Thyroid gland (tissue), 4 donors: Measurements from ENCODE around the gene P2RY13. TPM values are rescaled to one million over a fixed set of nuclear protein-coding genes. Genes with fewer than 3 reads are reported as not detected.
A peak's percentile ranks its signal among the peaks of the same experiment; 100 is the strongest.

Source experiments
- DNase-seq, 2 donors: peaks; one replicate each; pipeline ENCODE4 v3.0.0-alpha.2; 2019
- H3K27ac ChIP-seq, 3 donors: fragments of 200-600 bp; sonication (generic); 1 replicate in 2 of 3; 2 replicates in 1 of 3; pipeline ENCODE4 v1.5.1; 2016 to 2019; ENCODE audit warnings: mild to moderate bottlenecking in 1 of 3, moderate library complexity in 1 of 3
- H3K27me3 ChIP-seq: fragments of 200-600 bp; sonication (generic); one replicate; pipeline ENCODE4 v1.5.1; 2019
- H3K36me3 ChIP-seq, 2 donors: fragments of 200-600 bp; sonication (generic); one replicate each; pipeline ENCODE4 v1.5.1; 2016 to 2019
- H3K4me1 ChIP-seq, 2 donors: fragments of 200-600 bp; sonication (generic); one replicate each; pipeline ENCODE4 v1.5.1; 2017 to 2019
- H3K4me3 ChIP-seq, 3 donors: fragments of 200-600 bp; sonication (generic); replicated peaks in 1 of 3; 1 replicate in 2 of 3; 2 replicates in 1 of 3; pipeline ENCODE4 v1.5.1; 2016; ENCODE audit warnings: mild to moderate bottlenecking in 1 of 3
- H3K9me3 ChIP-seq: fragments of 200-600 bp; sonication (generic); one replicate; pipeline ENCODE4 v1.5.1; 2017
- CTCF ChIP-seq, 6 experiments: fragments of 200-600 bp in 3 of 6; fragments of 450-650 bp in 3 of 6; sonication (generic) in 3 of 6; IDR thresholded peaks; one replicate each; pipeline ENCODE4 v1.5.1; 2016 to 2019; ENCODE audit warnings: antibody characterized with exemption in 6 of 6, mild to moderate bottlenecking in 2 of 6, inconsistent platforms in 1 of 6, moderate library complexity in 1 of 6
- POLR2A ChIP-seq, 2 donors: fragments of 450-650 bp; IDR thresholded peaks; one replicate each; pipeline ENCODE4 v1.6.1; 2017; ENCODE audit warnings: antibody characterized with exemption in 2 of 2, mild to moderate bottlenecking in 2 of 2, moderate library complexity in 1 of 2
- WGBS, 2 donors: methylation state at CpG; one replicate each; pipeline ENCODE4 v1.1.5; 2017; 5-methylcytosine and 5-hydroxymethylcytosine counted together
- intact Hi-C: fragments of 100-400 bp; cut with DNase I; formaldehyde crosslinking; loops from one replicate; pipeline ENCODE4 v1.15.1; 2023
- total RNA-seq, 4 donors: library from RNA; depleted of rRNA; stranded (reverse); fragments of >200 nt; gene quantifications; one replicate each; pipeline ENCODE4 v1.2.3, GENCODE V29; 2016

The P2RY13 gene
- total RNA-seq, 4 donors from 2014 or later, result 0.63 to 1.8 (median 0.89) TPM

GRCh38 chr3:151290673-151291072 is 38.7 kb downstream of the P2RY13 start:
- 69 to 77% methylated on average over 3 of the region's 3 CpGs for WGBS, 2 donors
- H3K36me3 ChIP-seq, result no peaks in the 10 kb centered on the region
- no peaks in the 10 kb centered on the region for H3K9me3 ChIP-seq
- no peak for TF ChIP-seq POLR2A (IDR thresholded peaks at IDR 0.05)
- peak in 1 of 6 experiments; percentile 30 for TF ChIP-seq CTCF (IDR thresholded peaks at IDR 0.05)
- no peaks in the 10 kb centered on the region for H3K4me1 ChIP-seq
- DNase-seq, result no peak
- no peak overlapping the region for H3K4me3 ChIP-seq
- no peaks in the 10 kb centered on the region for H3K27me3 ChIP-seq
- intact Hi-C loops, result no loop called here
- no peak overlapping the region for H3K27ac ChIP-seq

GRCh38 chr3:151289445-151289844 is 39.9 kb downstream of the P2RY13 start:
- no peaks in the 10 kb centered on the region for H3K9me3 ChIP-seq
- intact Hi-C loops, result loop anchor here (10.0 kb wide), 1 partner anchor 125 kb away; no protein-coding TSS in a partner anchor
- WGBS, 2 donors, result 14 to 37% methylated on average over 3 of the region's 3 CpGs

GRCh38 chr3:151285940-151286339 is 43.4 kb downstream of the P2RY13 start:
- Histone ChIP-seq H3K27me3 (no peaks in the 10 kb centered on the region), H3K4me3 (no peak overlapping the region), H3K9me3 (no peaks in the 10 kb centered on the region), H3K4me1 (no peaks in the 10 kb centered on the region), H3K27ac (no peak overlapping the region), H3K36me3 (no peaks in the 10 kb centered on the region)
- intact Hi-C loops, result loop anchor here (10.0 kb wide), 1 partner anchor 121 kb away; no protein-coding TSS in a partner anchor
- DNase-seq, result no peak
- WGBS, 2 donors, result 83% methylated on average over 1 of the region's 1 CpG
- TF ChIP-seq CTCF (IDR thresholded peaks at IDR 0.05) (no peak), POLR2A (IDR thresholded peaks at IDR 0.05) (no peak)

More at GRCh38 chr3:151289445-151289844, 39.9 kb downstream of the P2RY13 start:
- TF ChIP-seq POLR2A (IDR thresholded peaks at IDR 0.05) (no peak), CTCF (IDR thresholded peaks at IDR 0.05) (no peak)
- no peak for DNase-seq
- Histone ChIP-seq H3K4me3 (no peak overlapping the region), H3K27me3 (no peaks in the 10 kb centered on the region), H3K36me3 (no peaks in the 10 kb centered on the region), H3K4me1 (no peaks in the 10 kb centered on the region), H3K27ac (no peak overlapping the region)

- Histone ChIP-seq H3K9me3 (no peaks in the 10 kb centered on the region), H3K36me3 (no peaks in the 10 kb centered on the region), H3K4me3 (no peak overlapping the region), H3K27me3 (no peaks in the 10 kb centered on the region), H3K4me1 (no peaks in the 10 kb centered on the region), H3K27ac (no peak overlapping the region)
- no peak for DNase-seq
- no peak for TF ChIP-seq POLR2A (IDR thresholded peaks at IDR 0.05)
- TF ChIP-seq CTCF (IDR thresholded peaks at IDR 0.05), result no peak
- intact Hi-C loops, result loop anchor here (5.0 to 10.0 kb wide), 2 partner anchors 57 to 119 kb away; no protein-coding TSS in a partner anchor
- WGBS, 2 donors, result 56 to 57% methylated on average over 5 of the region's 5 CpGs
Observed at GRCh38 chr3:151283907-151284461, 45.4 kb downstream of the P2RY13 start.

GRCh38 chr3:151283387-151283786 is 46.0 kb downstream of the P2RY13 start:
- Histone ChIP-seq H3K4me1 (no peaks in the 10 kb centered on the region), H3K4me3 (no peak overlapping the region), H3K36me3 (no peaks in the 10 kb centered on the region), H3K27ac (no peak overlapping the region), H3K27me3 (no peaks in the 10 kb centered on the region), H3K9me3 (no peaks in the 10 kb centered on the region)
- no peak for TF ChIP-seq POLR2A (IDR thresholded peaks at IDR 0.05)
- TF ChIP-seq CTCF (IDR thresholded peaks at IDR 0.05), result no peak
- 75 to 80% methylated on average over 4 of the region's 4 CpGs for WGBS, 2 donors
- no peak for DNase-seq
- intact Hi-C loops, result loop anchor here (5.0 to 10.0 kb wide), 2 partner anchors 56 to 119 kb away; no protein-coding TSS in a partner anchor
